HL-60/S4 treated with phorbol 12-myristate 13-acetate at 8.2 ng/mL for 4 days and 3 days (cell line): ENCODE results near the gene EPHA3.
"Not testable (repeated sequence)": the region's sequence is repeated elsewhere in the genome, so short reads cannot be mapped to it uniquely, and the experiment has no call there.

ENCODE experiments used
- in situ Hi-C: fragments of 300-500 bp; cut with MboI; formaldehyde crosslinking; loops from 2 replicates; pipeline ENCODE4 v1.15.0; 2022; ENCODE audit warnings: low sequenced_read_pairs

EPHA3 gene

DNA sequence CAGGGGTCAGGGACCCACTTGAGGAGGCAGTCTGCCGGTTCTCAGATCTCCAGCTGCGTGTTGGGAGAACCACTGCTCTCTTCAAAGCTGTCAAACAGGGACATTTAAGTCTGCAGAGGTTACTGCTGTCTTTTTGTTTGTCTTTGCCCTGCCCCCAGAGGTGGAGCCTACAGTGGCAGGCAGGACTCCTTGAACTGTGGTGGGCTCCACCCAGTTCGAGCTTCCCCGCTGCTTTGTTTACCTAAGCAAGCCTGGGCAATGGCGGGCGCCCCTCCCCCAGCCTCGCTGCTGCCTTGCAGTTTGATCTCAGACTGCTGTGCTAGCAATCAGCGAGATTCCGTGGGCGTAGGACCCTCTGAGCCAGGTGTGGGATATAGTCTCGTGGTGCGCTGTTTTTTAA lies 243.5 kb downstream of the EPHA3 start:
- in situ Hi-C loops, result not testable (repeated sequence)

DNA sequence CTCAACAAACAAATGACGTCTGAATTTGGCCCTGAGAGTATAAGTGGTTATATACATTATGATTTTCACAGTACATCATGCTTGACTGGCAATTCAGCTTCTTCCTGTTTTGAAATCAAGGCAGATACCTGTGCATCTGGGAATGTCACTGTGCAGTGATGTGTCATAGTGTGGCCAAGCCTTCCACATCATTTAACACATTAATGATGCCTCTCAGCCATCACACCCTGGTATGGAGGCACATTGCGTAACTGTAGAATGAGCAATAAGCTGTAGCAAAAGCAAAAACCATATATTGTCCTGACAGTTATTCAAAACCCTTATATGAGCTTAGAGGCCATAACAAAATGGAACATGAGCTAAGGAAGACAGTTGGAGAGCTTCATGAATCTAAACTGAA lies 246.0 kb downstream of the EPHA3 start:
- in situ Hi-C loops, result no loop called here

DNA sequence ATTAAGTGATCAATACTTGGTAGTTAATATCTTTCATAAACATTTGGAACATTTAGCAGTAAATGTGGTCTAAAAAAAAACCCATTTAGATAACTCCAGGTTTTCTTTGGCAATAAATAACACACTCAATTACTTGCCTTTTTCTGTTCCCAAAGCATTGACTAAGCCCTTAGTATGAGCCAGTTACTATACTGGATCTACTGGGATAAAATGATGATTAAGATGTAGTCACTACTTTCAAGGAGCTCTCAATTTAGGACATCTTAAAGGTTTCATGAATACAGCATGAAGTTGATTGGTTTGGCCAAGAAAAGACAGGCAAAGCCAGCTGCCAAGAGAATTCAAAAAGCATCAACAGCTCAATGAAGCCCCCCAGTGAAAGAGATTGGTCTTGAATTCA lies 250.9 kb downstream of the EPHA3 start:
- in situ Hi-C loops, result no loop called here

DNA sequence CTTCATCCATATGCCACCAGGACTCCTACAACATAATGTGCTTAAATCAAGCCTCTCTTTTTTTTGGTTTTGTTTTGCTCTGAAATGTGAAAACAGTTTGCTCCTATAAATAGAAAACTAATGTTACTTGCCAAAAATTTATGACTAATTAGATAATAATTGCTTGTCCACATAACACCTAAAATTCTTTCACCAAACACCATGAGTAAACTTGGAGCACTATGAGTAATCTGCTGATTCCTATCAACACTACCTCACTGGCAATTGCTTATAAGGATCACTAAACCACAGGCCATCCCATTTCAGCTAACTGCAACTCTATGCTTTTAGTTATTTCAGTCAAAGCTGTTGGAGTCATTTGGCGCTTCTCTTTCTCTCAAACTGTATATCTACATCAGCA lies 252.7 kb downstream of the EPHA3 start:
- in situ Hi-C loops, result no loop called here

DNA sequence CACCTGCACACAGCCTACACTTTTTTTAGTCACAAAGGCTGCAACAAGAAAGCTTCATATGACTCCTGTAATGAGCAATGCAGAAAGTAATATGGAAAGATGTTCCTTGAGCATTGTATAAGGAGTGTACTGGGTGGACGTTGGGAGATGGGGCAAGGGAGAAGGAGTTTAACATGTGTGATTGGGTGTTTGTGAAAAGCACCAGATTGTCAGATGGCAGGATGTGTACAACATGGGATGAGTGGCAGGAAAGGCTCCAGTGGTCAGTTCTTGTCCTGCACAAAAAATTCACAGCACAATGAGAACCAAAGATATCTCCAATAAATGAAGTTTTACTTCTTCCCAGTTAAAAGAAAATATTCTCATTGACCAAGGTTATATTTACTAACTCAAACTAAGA lies 255.1 kb downstream of the EPHA3 start:
- in situ Hi-C loops, result no loop called here

DNA sequence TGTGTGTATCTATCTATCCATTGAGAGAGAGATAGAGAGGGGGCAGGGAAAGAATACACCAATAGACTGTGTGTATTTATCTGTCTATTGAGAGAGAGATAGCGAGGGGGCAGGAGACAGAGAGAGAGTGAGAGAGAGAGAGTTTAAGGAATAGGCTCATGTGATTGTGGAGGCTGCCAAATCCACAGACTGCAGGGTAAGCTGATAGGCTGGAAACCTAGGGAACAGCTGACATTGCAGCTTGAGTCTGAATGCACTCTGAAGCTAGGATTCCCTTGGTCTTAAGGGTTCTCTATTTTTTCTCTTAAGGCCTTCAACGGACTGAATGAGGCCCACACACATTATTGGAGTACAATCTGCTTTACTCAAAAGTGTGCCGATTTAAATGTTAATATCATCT lies 255.8 kb downstream of the EPHA3 start:
- in situ Hi-C loops, result no loop called here

DNA sequence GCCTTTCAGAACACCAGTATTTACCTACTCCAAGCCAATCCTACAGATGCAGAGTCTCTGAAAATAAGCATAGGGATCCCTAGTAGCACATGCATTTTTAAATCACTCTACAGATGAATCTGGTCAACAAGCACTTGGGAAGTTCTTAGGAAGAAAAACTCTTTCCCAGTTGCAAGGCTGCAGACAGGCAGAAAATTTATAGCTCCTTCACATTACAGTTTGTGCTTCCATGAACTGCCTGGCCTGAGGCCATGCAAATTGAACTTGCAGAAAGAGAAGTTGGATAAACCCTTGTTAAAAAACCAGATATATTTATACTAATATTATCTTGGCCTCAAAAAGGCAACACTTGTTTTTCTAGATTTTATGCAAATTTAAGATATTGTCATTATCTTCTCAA lies 256.9 kb downstream of the EPHA3 start:
- in situ Hi-C loops, result no loop called here

DNA sequence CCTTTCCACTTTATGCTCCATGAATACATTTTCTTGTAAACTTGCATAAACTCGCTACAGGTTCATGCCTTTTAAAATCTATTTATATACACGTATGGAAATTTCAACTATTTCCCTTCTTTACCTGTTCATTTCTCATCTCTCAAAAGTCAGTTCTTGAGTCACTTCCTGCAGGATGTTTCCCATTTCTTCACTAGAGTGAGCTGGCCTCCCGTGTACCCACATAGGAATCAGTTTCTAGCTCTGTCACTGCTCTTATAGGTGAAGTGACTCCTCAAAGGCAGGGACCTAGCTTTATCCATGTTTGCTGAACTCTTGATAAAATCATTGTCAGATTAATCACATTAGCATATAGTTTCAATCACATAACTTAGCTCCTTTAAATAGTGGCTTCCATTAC lies 259.7 kb downstream of the EPHA3 start:
- in situ Hi-C loops, result no loop called here

DNA sequence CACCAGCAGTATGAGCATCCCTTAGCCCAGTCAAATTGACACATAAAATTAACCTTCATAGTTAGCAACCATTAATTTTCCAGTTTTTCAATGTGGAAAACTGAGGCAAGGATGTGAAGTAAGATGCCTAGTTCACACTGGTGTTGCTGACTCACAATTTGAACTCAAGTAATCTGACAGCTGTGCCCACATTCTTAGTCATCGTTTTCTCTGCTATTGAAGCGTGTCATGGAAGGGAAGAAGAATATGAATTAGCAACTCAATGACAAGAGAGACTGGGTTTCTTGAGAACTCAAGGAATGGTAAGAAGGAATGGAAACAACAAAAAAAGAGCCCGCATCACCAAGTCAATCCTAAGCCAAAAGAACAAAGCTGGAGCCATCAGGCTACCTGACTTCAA lies 261.4 kb downstream of the EPHA3 start:
- in situ Hi-C loops, result no loop called here

DNA sequence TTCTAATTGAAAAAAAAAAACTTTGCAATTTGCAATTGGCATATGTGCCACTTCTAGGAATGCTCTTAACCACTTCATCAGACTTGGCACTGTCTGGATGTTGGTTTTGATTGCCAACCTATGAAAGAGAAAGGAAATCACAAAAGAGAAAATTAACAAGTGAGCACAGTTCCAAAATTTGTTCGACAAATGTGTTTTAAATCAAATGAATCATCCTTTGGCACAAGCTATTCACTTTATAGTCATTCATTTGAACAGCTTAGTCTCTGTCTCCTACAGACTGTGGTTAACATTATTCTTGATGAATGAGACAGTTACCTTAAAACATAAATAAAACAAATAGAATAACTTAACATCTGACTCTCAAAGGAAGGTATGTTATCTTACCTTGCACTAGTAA lies 265.0 kb downstream of the EPHA3 start:
- in situ Hi-C loops, result no loop called here

DNA sequence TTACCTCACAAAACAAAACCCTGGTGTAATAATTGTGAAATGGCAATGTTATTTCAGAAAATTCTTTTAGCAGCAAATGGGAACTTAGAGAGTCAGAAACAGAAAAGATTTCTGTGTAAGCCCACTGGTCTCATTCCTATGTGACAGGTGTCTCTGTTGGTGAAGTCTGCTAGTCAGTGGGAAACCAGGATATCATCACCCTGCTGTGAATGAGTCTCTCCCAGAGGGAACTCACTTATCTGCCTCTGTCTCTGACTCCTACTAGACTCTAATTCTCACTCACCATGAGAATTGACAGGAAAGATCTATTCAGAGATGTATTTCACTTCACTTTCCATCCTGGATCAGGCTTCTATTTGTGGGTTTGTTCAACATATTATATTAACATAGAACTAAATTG lies 266.0 kb downstream of the EPHA3 start:
- in situ Hi-C loops, result no loop called here

DNA sequence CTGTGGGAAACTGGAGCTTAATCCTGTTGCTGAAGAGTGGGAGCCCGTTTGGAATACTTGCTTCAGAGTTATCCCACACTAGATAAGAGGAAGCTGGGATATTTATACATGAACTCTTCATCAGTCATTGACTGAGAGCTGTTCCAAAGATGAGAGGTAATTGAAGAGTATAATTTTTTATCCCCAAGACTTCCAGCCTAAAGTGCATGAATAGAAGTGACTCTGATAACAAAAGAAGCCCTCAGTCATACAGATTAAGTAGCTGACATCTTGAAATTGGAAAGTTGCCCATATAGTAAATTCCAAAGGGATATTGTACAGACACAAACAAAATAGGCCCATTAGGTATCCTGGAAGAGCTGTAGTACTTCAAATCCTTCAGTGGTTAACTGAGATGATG lies 268.0 kb downstream of the EPHA3 start:
- in situ Hi-C loops, result no loop called here

DNA sequence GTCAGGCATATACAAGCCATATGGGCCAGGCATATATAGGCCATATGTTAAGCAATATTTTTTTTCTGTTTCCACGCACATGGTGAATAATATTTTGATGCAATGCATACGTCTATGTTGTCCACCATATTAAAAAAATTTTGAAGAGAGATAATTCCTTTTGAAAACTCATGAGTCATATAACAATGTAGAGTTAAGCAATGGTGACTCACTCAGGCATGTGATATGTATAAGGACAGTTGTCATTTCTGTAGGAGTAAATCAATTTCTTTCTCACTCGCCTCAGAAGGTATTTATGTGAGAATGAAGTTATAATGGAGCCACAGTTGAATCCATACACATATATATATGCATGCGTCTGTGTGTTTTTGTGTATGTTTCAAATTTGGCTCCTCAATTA lies 272.6 kb downstream of the EPHA3 start:
- in situ Hi-C loops, result no loop called here

DNA sequence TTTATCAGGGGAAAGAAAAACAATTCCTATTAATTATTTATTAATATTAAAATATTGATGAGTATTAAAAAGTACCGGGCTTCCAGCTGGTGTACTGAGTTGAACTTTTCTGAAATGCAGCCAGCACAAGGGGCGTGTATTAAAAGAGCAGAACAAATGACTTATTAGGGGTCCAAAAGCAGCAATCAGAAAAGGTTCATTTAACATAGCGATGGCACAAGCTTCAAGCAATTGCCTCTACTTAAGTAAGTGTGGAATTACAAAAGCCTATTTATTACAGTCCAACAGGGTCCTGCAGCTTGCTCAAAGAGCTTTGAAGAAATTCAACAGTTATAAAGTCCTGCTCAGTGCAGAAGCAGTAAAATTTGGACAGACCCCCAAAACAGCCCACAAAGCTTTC lies 285.6 kb downstream of the EPHA3 start:
- in situ Hi-C loops, result no loop called here

DNA sequence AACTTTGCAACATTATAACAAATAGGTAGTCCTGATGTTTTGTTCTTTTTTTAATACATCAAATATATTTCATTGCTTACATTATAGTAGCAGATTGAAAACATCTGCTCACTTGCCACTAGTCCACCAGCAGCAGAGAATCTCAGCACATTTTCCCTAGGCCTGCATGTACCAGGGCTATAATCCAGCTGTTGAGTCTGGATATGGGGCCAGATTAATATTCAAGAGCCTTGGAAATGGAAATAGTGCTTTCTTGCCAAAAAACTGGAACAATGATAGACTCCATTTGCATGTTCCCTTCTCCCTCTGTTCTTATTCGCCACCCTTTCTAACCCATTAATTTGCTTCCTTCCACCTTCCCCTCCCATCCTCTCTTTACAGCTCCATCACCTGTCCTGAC lies 288.0 kb downstream of the EPHA3 start:
- in situ Hi-C loops, result no loop called here

DNA sequence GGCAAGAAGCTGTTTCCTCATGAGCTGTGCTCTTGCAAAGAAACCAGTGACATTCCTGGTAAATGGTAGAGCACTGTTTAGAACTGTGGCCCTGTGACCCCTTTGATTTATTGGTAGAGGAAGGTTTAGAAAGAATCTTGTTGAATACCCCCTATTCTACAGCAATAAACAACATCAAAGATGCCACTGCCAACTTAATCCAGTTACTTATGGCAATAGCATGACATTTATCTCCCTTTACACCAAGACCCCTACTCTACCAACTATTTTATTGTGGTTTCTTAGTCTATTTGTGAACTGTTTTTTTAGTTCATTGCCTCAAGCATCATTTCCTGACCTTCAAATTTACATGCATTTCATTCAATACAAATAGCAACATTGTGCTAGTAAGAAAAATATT lies 288.6 kb downstream of the EPHA3 start:
- in situ Hi-C loops, result no loop called here

DNA sequence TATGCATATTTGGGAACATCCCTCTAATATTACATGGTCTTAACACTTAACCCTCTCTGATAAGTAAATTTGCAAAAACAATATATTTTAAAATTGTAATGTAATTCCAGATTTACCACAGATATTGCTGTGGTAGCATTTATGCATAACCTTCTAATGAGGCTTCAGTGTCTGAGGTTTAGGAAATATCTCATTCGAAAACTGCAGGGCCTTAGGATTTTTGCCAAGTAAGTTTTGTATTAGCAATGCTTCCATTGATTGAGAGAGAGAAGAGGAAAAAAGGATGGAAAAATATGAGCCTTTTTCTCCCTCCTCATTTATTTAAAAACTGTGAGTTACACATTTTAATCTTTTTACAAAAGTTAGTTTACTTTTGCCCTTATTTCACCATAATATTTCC lies 294.6 kb downstream of the EPHA3 start:
- in situ Hi-C loops, result no loop called here

DNA sequence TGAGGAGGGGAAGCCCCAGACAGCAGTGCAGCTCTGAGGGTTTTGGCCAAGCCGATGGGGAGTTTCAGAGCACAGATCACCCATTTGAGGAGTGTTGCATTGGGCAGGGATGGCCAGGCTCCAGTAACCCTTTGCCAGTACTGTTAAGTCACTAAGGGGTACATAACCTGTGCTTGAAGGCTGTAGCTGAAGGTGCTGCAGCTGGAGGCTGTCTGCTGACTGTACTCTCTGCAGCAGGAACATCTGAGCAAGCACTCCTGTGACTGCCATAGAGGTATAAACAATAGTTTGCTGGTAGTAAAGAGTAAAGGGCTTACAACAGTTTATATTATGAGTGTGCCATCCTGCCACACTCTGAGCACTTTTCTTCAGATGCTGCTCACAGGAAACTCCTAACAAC lies 297.8 kb downstream of the EPHA3 start:
- in situ Hi-C loops, result no loop called here

DNA sequence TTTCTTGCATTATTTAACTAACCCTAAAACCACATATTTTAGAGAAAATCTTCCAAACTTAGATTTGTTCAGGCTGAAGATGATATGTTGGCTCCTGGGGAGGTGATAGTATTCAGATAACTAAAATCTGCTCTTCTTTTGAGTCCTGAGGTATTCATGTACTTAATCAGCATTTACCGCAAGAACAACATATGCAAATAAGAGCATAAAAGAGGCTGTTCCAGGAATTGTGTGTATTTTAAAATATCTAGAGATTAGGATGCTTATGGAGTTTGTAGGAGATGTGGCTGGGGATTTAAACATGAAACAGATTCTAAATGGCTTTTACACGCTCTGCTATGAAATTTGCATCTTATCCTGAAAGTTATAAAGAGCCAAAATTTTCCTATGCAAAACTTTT lies 298.2 kb downstream of the EPHA3 start:
- in situ Hi-C loops, result no loop called here

DNA sequence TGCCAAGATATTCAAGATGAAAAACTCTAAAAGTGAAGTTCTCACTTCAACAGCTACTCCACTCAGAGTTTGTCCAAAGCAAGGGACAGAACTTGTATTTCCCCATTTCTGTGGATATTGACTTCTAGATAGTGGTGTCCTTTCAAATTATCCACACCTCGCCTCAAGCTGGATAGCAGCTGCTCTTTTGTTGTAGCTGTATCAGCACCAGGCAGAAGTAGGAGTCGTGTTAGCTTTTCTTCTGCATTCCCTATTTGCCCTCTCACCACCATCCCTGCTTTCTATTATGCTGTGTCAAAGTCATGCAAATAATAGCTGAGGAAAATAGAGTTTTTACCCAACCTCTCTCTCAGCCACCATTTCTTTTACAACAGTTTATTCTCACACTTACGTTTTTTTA lies 303.8 kb downstream of the EPHA3 start:
- in situ Hi-C loops, result no loop called here

DNA sequence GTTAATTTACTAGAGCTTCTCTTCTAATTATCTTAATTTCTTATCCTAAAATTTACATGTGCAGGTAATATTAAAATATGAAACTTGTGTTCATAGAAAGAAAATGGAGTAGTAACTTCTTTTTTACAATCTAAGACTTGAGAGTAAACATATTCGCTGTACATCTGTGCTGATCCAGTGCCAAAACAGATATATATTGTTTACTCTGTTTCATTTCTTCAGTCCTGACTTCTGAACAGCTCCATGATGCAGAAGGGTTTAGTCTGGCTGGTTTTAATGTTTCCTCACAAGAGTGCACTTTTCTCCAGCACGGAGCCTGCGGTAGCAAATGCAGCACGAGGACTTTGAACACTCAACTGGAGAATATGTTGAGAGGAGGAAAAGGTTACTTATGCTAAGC lies 306.8 kb downstream of the EPHA3 start:
- in situ Hi-C loops, result no loop called here

DNA sequence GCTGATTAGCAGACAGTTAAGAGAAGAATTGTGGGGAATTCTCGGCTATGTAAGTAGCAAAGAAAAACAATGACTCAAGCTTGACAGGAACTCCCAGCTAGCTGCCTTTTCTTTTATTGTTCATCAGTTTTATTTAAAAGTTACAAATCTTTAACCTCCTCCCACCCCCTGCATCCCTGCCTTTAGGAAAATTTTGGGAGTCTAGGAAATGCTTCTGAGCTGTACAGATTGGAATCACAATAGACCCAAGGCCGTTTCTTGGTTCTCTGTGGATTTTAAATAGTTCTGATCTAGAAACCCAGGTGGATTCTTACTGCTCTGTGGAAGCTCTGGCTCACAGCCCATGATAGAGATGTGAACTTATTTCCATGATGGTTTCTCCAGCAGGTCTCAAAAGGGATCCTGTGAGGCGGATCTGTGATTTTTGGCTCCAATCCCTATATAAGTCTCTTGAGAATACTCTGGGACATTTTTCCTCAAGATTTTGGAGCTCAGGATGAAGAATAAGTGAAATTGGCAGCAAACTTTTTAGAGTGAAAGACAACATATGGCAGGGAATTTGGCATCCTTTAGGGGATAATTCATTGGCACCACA lies 312.3 kb downstream of the EPHA3 start:
- in situ Hi-C loops, result no loop called here

DNA sequence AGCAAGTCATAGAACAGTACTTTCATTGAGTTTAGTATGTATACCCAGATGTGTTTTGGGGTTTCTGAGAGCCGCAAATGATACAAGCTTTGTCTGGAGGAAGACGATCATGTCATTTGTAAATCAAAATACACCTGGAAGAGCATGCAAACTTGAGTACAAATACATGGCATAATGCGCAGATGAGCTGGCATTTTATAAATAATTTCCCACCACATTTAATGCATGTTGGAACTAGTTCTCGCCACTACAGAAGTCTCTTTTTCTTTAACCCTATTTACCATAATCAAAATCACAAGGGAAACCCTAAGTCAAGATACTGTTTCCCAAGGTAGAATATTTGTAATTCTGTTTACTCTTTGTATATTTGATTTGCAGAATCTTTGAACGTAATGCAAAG lies 318.6 kb downstream of the EPHA3 start:
- in situ Hi-C loops, result no loop called here
